WI38 (cell line): ENCODE results near the gene KLC1.
A peak's percentile ranks its signal among the peaks of the same experiment; 100 is the strongest.

Experiments
- H3K4me3 ChIP-seq: 2 replicates; pipeline ENCODE4 v1.5.1; 2011; ENCODE audit warnings: low read depth, mild to moderate bottlenecking, control low read depth, low read length
- TF ChIP-seq, protein P1 (sequence below): IDR thresholded peaks from 2 replicates; pipeline ENCODE4 v1.5.1; 2012; ENCODE audit warnings: low read depth, mild to moderate bottlenecking, control low read depth, low read length

Gene KLC1

DNA sequence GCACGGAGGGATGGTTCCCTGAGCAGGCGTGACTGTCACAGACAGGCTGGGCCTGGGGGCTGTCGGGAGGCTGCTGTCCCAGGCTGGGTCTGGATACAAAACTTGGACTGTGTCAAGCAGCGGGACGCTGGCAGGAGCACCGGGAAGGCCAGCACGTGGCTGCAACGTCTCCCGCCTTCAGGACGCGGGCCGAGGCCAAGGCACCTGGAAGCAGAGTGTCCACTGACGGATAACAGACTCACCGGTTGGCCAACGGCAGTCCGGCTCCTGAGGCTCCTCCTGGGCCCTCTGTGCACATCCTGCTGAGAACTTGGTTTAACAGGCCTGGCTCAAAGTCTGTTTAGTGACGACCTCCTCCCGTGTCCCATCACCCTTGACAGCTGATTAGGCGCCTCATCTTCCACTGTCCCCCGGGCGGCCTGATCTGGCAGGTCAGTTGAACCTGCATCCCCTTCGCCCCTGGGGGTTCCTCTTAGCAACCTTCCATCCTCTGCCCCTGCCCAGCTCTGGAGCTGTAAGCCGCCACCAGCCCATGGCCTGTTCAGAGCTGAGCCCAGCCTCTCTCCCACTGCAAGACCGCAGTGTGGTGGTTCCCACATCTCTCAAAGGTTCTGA is 83.7 kb downstream of the KLC1 start:
- TF ChIP-seq, protein P1, sequence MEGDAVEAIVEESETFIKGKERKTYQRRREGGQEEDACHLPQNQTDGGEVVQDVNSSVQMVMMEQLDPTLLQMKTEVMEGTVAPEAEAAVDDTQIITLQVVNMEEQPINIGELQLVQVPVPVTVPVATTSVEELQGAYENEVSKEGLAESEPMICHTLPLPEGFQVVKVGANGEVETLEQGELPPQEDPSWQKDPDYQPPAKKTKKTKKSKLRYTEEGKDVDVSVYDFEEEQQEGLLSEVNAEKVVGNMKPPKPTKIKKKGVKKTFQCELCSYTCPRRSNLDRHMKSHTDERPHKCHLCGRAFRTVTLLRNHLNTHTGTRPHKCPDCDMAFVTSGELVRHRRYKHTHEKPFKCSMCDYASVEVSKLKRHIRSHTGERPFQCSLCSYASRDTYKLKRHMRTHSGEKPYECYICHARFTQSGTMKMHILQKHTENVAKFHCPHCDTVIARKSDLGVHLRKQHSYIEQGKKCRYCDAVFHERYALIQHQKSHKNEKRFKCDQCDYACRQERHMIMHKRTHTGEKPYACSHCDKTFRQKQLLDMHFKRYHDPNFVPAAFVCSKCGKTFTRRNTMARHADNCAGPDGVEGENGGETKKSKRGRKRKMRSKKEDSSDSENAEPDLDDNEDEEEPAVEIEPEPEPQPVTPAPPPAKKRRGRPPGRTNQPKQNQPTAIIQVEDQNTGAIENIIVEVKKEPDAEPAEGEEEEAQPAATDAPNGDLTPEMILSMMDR = no peak

DNA sequence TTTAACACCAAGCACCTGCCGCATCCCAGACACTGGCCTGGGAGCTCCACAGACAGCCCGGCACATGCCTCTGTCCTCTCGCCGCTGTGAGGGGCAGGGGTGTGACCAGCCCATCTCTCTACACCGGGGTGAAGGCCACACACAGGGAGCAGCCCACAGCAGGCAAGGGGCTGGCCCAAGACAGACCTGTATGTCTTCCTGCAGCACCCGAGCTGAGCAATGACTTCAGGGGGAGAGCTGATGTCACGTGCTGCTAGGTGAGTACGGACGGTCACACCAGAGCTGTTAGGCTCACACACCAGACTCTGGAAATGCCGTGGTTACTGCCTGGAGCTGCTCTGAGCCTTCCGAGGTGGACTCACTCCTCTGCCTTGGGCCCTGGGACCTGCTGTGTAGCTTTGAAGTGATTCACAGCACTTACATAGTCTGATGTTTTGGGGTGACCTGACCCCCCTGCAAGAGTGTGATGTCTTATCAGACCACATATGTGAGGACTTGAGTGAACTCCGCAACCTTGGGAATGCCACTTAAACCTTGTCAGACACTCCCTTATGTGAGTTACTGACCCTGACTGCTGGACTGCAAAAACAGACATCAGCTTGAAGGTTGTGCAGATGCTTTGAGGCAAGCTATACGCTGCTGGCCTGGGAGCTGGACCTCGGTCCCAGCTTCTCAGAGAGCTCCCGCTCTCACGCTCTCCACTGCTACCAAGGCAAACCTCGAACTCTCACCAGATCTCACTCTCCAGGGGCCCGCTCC is 84.5 kb downstream of the KLC1 start:
- H3K4me3 ChIP-seq = no peak overlapping the region
- TF ChIP-seq, protein P1 = no peak

More for the DNA sequence above, 83.7 kb downstream of the KLC1 start:
- H3K4me3 ChIP-seq = no peak overlapping the region

DNA sequence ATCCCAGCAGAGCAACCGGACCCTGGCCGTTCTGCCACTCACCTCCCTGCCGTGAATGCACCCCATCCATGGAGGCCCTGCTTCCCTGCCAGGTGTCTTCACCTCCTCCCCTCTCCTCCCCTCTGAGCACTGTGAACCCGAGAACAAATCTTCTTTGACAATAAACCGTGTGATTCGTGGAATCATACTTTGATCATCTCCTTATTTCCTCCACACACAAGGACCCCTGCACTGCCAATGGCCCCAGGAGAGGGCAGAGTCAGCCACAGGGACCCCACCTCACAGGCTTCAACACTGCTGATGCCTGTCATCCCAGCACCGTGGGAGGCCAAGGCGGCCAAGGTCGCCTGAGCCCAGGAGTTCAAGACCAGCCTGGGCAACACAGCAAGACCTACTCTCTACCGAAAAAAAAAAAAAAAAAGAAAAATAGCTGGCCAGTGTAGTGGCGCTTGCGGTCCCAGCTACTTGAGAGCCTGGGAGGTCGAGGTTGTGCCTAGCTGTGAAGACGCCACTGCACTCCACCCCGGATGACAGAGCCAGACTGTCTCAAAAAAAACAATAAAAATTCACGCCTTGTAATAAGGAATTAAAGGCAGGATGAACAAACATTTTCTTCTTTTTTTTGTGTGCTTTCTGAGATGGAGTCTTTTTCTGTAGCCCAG is 85.2 kb downstream of the KLC1 start:
- H3K4me3 ChIP-seq = peak overlapping the region; percentile 61
- TF ChIP-seq, protein P1 = no peak

DNA sequence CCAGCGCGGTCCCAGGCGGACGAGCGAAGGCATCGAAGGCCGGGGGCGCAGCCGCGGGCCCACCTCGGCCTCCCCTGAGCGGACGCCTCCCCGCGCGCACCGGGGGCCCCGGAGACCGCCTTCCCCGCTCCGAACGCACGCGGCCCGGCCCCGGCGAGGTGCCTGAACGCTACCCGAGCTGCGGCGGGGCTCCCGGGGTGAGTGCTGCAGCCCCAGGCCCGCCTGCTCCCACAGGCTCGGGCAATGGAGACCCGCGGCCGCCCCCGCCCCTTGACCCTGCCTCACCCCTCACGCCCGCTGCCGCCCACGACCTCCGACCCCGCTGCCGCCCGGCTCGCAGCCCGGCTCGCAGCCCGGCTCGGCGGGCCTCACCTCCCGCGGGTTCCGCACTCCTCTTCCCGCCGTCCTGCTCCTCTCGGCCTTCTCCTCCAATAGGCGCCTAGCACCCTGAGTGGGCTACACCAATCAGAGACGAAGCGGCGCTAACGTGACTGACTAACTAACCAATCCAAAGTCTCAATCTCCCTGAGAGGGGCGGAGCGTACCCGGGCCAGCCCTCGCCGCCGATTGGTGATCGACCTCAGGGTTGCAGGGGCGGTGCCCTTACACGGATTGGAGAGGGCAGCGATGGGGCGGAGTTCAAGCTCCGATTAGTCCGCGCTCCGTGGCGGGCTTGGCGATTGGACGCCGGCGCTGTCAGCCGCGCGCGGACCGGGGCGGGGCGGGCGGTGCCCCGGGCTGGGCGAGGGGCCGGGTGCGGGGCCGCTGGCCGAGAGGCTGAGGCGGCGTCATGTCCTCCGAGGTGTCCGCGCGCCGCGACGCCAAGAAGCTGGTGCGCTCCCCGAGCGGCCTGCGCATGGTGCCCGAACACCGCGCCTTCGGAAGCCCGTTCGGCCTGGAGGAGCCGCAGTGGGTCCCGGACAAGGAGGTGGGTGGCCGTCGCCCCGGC is 86.3 kb downstream of the KLC1 start, which contains the start of the genes XRCC3 and ZFYVE21:
XRCC3 (minus strand) TSS at position 400 of the 949 bp plus-strand sequence. CDS start 4,364 bp downstream, outside the sequence.
ZFYVE21 (plus strand) TSS at position 759 of the 949 bp plus-strand sequence; CDS start at position 791, 32 bp downstream.
- TF ChIP-seq, protein P1 = no peak
- peak within 1 kb of the TSS; percentile 63 for H3K4me3 ChIP-seq

DNA sequence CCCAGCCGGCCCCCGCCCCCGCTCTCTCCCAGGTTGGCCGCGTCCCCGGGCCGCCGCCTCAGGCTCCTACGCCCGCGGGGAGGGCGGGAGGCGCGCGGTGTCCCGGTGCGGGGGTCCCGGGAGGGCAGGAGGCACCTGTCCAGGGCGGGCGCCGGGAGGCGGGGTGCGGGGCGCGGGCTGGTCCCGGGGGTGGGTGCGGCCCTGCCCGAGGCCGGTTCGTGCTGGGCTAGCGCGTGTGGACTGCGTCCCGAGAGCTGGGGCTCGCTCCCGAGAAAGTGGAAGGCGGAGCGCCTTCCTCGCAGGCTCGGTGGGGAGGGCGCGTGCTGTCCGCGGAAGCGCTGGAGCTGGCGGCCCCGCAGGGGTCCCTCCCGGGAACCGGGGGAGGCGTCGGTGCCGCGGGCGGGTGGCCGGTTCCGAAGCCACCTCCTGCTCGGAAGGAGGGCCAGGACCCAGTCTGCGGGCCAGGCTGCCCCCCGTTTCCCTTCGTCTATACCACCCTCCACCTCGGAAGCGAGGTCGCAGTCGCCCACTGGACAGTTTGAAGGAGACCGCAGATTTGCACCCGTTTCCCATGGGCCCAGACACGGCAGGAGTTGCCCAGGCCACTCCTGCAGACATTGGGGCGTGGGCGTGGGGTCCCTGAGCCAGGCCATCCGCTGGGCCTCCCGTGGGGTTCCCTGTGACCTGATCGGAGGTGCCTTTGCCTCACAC is 87.2 kb downstream of the KLC1 start:
- TF ChIP-seq, protein P1 = no peak
- H3K4me3 ChIP-seq = peak overlapping the region; percentile 63

DNA sequence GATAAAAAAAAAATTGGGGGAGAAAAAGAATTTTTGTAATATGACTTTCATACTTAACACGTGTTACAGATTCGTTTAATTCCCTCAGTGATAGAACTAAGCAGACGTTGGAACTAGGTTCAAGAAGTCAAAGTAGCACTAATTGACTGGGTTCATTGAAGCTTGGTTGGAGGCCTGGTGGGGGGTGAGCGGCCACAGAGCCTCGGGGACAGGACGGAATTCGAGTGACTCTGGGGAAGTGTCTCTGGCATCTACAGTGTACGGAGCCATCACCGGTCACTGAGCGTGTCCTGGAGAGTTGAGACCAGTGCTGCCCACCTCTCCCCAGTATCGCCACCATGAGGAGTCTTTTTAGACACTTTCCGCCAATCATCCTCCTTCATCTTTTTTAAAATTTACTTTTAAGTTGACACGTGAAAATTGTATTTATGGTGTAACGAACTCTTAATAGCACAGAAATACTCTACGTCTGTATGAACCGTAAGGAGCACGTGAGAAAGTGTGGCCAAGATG is 87.9 kb downstream of the KLC1 start:
- TF ChIP-seq, protein P1 = no peak
- peak overlapping the region; percentile 63 for H3K4me3 ChIP-seq
